AG04450 (cell line): ENCODE data around the gene NEDD4L. TPM values are rescaled to one million over a fixed set of nuclear protein-coding genes. Genes with fewer than 3 reads are reported as not detected.

Source experiments
- CTCF ChIA-PET: fragments of 300-600, 350-600 bp; formaldehyde crosslinking; extraction: SDS; loops from one replicate; lab custom pipeline; 2022; ENCODE audit warnings: antibody characterized with exemption, inconsistent platforms; lab: Charles Lee
- POLR2A ChIA-PET: fragments of 350-600 bp; formaldehyde crosslinking; extraction: SDS; loops from one replicate; lab custom pipeline; 2021; ENCODE audit warnings: antibody characterized with exemption, inconsistent platforms; lab: Yijun Ruan, JAX
- DNase-seq: peaks from one replicate; pipeline ENCODE4 v3.0.0-alpha.2; 2011; ENCODE audit warnings: low read depth, low spot score
- H3K27ac ChIP-seq: one replicate; pipeline ENCODE4 v1.5.1; 2012; ENCODE audit warnings: low read depth, low read length, control low read depth
- H3K27me3 ChIP-seq: one replicate; pipeline ENCODE4 v1.6.0; 2012; ENCODE audit warnings: low read length; ENCODE audit not compliant: control insufficient read depth, insufficient read depth
- H3K4me3 ChIP-seq: 2 replicates; pipeline ENCODE4 v1.5.1; 2011; ENCODE audit warnings: mild to moderate bottlenecking, low read depth, low read length, control low read depth
- H3K9me3 ChIP-seq: 2 replicates; pipeline ENCODE4 v1.5.1; 2012; ENCODE audit warnings: low read length; ENCODE audit not compliant: control insufficient read depth, insufficient read depth
- CTCF ChIP-seq: IDR thresholded peaks from 2 replicates; pipeline ENCODE4 v1.5.1; 2011; ENCODE audit warnings: low read depth, low read length, control low read depth, inconsistent platforms
- polyA plus RNA-seq: library from polyadenylated mRNA; depleted of rRNA; stranded (reverse); fragments of >200 nt; gene quantifications from 2 replicates; pipeline ENCODE4 v1.2.3, GENCODE V29; 2011

The NEDD4L gene
- polyA plus RNA-seq, 1 experiment = 15.0 TPM

DNA sequence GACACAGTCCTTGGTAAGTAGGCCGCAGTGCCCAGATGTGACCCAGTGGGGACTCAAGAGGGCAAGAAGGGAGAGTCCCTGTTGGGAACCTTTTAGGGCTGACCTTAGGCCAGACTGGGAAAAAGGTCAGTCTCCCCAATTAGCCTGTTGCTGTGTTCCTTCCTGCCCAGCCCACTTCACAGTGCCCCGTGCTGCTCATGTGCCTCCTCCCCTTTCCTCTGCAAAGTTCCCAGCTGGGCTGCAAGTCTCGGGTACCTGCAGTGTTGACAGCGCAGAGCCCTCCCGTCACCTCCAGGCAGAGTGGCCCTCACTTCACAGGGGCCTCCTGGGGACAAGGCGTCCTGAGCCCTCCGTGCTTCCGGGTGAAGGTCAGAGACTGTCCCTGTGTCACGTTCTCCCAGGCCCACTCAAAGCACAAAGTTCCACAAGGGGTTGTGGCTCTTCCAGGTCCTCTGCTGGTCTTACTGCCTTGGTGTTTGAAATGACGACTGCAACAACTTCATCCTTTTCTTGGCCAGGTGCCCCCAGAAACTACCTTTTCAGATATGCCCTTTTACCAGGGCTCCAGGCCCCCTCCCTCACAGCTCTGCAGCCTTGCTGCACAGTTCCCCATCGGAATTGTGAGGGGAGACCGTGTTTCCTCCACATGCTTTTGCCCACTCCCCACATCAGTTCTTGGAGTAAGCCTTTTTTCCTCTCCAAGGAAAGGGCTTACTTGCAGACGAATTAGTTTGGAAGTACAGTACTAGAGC, 359.1 kb downstream of the NEDD4L start:
- no peak overlapping the region for H3K4me3 ChIP-seq
- no peak for DNase-seq
- H3K27ac ChIP-seq = no peak overlapping the region
- H3K9me3 ChIP-seq = no peaks in the 10 kb centered on the region; the same call in 1 of the 2 replicates
- ChIA-PET CTCF (no interaction called here), POLR2A (no interaction called here)
- H3K27me3 ChIP-seq = peaks cover 4% of the 10 kb centered on the region
- no peak for TF ChIP-seq CTCF

DNA sequence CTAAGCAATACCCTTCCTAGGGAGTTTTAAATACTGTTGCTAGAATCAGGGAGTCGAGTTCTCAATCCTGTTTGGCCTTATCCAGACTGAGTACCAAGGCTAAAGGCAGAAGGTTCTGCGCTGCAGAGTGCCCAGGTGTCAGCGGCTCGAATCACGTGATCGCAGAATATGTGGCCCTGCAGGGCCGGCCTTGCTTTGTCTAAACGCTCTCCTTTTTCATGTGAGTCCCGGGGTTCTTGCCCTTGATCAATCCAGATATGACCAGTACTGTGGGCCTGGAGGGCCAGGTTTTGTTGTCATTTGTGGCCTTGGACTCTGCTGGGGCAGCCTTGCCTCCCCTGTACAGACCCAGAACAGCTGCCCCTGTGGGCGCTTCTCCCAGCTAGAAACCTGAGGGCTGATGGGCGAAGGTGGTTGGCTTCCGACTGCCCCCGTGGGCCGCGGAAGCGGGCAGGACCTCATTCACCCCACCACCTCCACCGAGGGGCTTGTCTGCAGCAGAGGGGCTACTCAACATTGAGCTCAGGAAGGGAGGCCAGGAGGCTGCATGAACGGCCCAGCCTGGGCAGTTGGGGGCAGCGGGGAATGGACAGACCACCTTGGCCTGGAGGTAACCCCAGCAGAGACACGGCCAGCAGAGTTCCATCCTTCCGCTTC, 359.9 kb downstream of the NEDD4L start:
- Histone ChIP-seq H3K9me3 (no peaks in the 10 kb centered on the region; the same call in 1 of the 2 replicates), H3K27me3 (peaks cover 8% of the 10 kb centered on the region), H3K4me3 (no peak overlapping the region), H3K27ac (no peak overlapping the region)
- CTCF ChIA-PET = interaction anchor here (0.5 kb wide), 1 partner anchor 46 kb away, joined by 8 read pairs; no protein-coding TSS in a partner anchor
- no peak for DNase-seq
- no peak for TF ChIP-seq CTCF
- POLR2A ChIA-PET = no interaction called here

- Histone ChIP-seq H3K9me3 (no peaks in the 10 kb centered on the region; the same call in 1 of the 2 replicates), H3K27me3 (peaks cover 18% of the 10 kb centered on the region), H3K27ac (no peak overlapping the region), H3K4me3 (no peak overlapping the region)
- CTCF ChIA-PET = no interaction called here
- POLR2A ChIA-PET = no interaction called here
- DNase-seq = no peak
- no peak for TF ChIP-seq CTCF
Observed at GRCh38 chr18:58405107-58405898, 361.3 kb downstream of the NEDD4L start.

DNA sequence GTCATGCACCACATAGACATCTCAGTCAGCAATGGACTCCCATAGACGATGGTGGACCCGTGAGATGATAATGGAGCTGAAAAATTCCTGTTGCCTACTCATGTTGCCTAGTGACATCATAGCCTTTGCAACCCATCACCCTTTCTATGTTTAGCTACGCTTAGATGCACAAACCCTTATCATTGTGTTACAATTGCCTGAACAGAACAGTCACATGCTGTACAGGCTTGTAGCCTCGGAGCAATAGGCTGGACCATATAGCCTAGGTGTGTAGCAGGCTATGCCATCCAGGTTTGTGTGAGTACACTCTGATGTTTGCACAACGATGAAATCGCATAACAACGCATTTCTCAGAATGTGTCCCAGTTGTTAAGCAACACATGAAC, 363.2 kb downstream of the NEDD4L start:
- TF ChIP-seq CTCF = no peak
- peaks cover 24% of the 10 kb centered on the region for H3K27me3 ChIP-seq
- no peak overlapping the region for H3K27ac ChIP-seq
- H3K4me3 ChIP-seq = no peak overlapping the region
- H3K9me3 ChIP-seq = no peaks in the 10 kb centered on the region; the same call in 1 of the 2 replicates
- DNase-seq = no peak
- ChIA-PET CTCF (interaction anchor here (1.0 to 1.2 kb wide), 2 partner anchors 9 to 11 kb away, joined by 3 read pairs; no protein-coding TSS in a partner anchor), POLR2A (no interaction called here)
